GM20431 (cell line): Measurements from ENCODE around the gene RAD9B.
"Not testable (repeated sequence)": the region's sequence is repeated elsewhere in the genome, so short reads cannot be mapped to it uniquely, and the experiment has no call there.

ENCODE experiments used
- in situ Hi-C: fragments of 300-500 bp; cut with MseI, MboI; formaldehyde crosslinking; loops from one replicate; pipeline ENCODE4 v1.15.0; 2020; ENCODE audit warnings: low sequenced_read_pairs; ENCODE audit not compliant: unreplicated experiment

The RAD9B gene

GRCh38 chr12:110520876-110521712, 19.0 kb downstream of the RAD9B start:
- in situ Hi-C loops: not testable (repeated sequence)

- in situ Hi-C loops: no loop called here
Observed at GRCh38 chr12:110528277-110528839, 26.2 kb downstream of the RAD9B start.

GRCh38 chr12:110530511-110530910, 28.4 kb downstream of the RAD9B start:
- in situ Hi-C loops: no loop called here

GRCh38 chr12:110531741-110532333, 29.7 kb downstream of the RAD9B start:
- in situ Hi-C loops: no loop called here

- in situ Hi-C loops: no loop called here
Observed at GRCh38 chr12:110532644-110533043, 30.5 kb downstream of the RAD9B start.

- in situ Hi-C loops: no loop called here
Observed at GRCh38 chr12:110533607-110534006, 31.5 kb downstream of the RAD9B start.

GRCh38 chr12:110534811-110535210, 32.7 kb downstream of the RAD9B start:
- in situ Hi-C loops: no loop called here

GRCh38 chr12:110536834-110537604, 34.9 kb downstream of the RAD9B start:
- in situ Hi-C loops: no loop called here

GRCh38 chr12:110537605-110538409, 35.7 kb downstream of the RAD9B start:
- in situ Hi-C loops: no loop called here

GRCh38 chr12:110538869-110539622, 36.9 kb downstream of the RAD9B start:
- in situ Hi-C loops: no loop called here

GRCh38 chr12:110540048-110540447, 37.9 kb downstream of the RAD9B start:
- in situ Hi-C loops: no loop called here

GRCh38 chr12:110543252-110543959, 41.3 kb downstream of the RAD9B start:
- in situ Hi-C loops: no loop called here

GRCh38 chr12:110543965-110544364, 41.8 kb downstream of the RAD9B start:
- in situ Hi-C loops: no loop called here

- in situ Hi-C loops: not testable (repeated sequence)
Observed at GRCh38 chr12:110545259-110545658, 43.1 kb downstream of the RAD9B start.

- in situ Hi-C loops: no loop called here
Observed at GRCh38 chr12:110545812-110546211, 43.7 kb downstream of the RAD9B start.

GRCh38 chr12:110546339-110546738, 44.2 kb downstream of the RAD9B start:
- in situ Hi-C loops: no loop called here

- in situ Hi-C loops: no loop called here
Observed at GRCh38 chr12:110547090-110547489, 45.0 kb downstream of the RAD9B start.

- in situ Hi-C loops: no loop called here
Observed at GRCh38 chr12:110548678-110549077, 46.5 kb downstream of the RAD9B start.
